Spinal cord (tissue), 10 donors: ENCODE data around the gene MORN1. TPM values are rescaled to one million over a fixed set of nuclear protein-coding genes. Genes with fewer than 3 reads are reported as not detected.

ENCODE experiments used
- DNase-seq, 6 donors: peaks; one replicate each; pipeline versions ENCODE4 v3.0.0 to v3.0.0-alpha.2; 2013 to 2015; ENCODE audit warnings: low spot score in 6 of 6, low read depth in 4 of 6
- H3K27ac ChIP-seq: one replicate; pipeline ENCODE4 v1.5.1; 2013; ENCODE audit warnings: low read depth, low read length, control low read depth
- H3K27me3 ChIP-seq: one replicate; pipeline ENCODE4 v1.6.1; 2013; ENCODE audit warnings: low read length; ENCODE audit not compliant: control insufficient read depth, insufficient read depth
- H3K36me3 ChIP-seq: one replicate; pipeline ENCODE4 v1.6.1; 2013; ENCODE audit warnings: low read length; ENCODE audit not compliant: control insufficient read depth, insufficient read depth
- H3K4me1 ChIP-seq: one replicate; pipeline ENCODE4 v1.6.1; 2013; ENCODE audit warnings: low read length; ENCODE audit not compliant: control insufficient read depth, insufficient read depth
- H3K4me3 ChIP-seq: one replicate; pipeline ENCODE4 v1.5.1; 2013; ENCODE audit warnings: low read depth, low read length, control low read depth
- H3K9me3 ChIP-seq: one replicate; pipeline ENCODE4 v1.6.1; 2013; ENCODE audit warnings: low read length; ENCODE audit not compliant: control insufficient read depth, insufficient read depth
- WGBS: methylation state at CpG from one replicate; pipeline ENCODE4 v1.1.5; 2013; ENCODE audit warnings: missing lambda C conversion rate; ENCODE audit not compliant: insufficient coverage; 5-methylcytosine and 5-hydroxymethylcytosine counted together
- polyA plus RNA-seq, 2 donors: library from polyadenylated mRNA; unstranded; fragments of 120-200 nt; gene quantifications; one replicate each; pipeline ENCODE4 v1.2.1, GENCODE V29; 2013; ENCODE audit not compliant: insufficient read length in 2 of 2
- total RNA-seq, 2 donors: library from RNA; depleted of rRNA in 1 of 2; stranded (reverse); fragments of 120-200 nt in 1 of 2; fragments of >200 nt in 1 of 2; gene quantifications; one replicate each; pipeline versions ENCODE4 v1.2.3 to v1.2.4, GENCODE V29; 2013 to 2014
- donor health status: healthy.

Gene MORN1
- total and polyA plus RNA-seq, 4 donors: 8.4 to 17.5 (median 12.8) TPM

- Histone ChIP-seq H3K4me1 (no peaks in the 10 kb centered on the region), H3K27ac (no peak overlapping the region), H3K4me3 (no peak overlapping the region), H3K36me3 (peaks cover 36% of the 10 kb centered on the region), H3K9me3 (peaks cover 4% of the 10 kb centered on the region), H3K27me3 (no peaks in the 10 kb centered on the region)
- 90% methylated on average over 9 of the region's 11 CpGs for WGBS
- DNase-seq: no peak
Measured at GRCh38 chr1:2360588-2361364, 30.6 kb downstream of the MORN1 start.

GRCh38 chr1:2358651-2359640, 32.4 kb downstream of the MORN1 start:
- H3K27me3 ChIP-seq: no peaks in the 10 kb centered on the region
- no peaks in the 10 kb centered on the region for H3K4me1 ChIP-seq
- peaks cover 2% of the 10 kb centered on the region for H3K9me3 ChIP-seq
- WGBS: 86% methylated on average over 23 of the region's 24 CpGs
- no peak overlapping the region for H3K27ac ChIP-seq
- peaks cover 46% of the 10 kb centered on the region for H3K36me3 ChIP-seq
- no peak overlapping the region for H3K4me3 ChIP-seq
- no peak for DNase-seq

GRCh38 chr1:2358072-2358471, 33.3 kb downstream of the MORN1 start:
- peaks cover 8% of the 10 kb centered on the region for H3K4me1 ChIP-seq
- WGBS: 93% methylated on average over 12 of the region's 13 CpGs

GRCh38 chr1:2356911-2357845, 34.2 kb downstream of the MORN1 start:
- H3K27me3 ChIP-seq: no peaks in the 10 kb centered on the region
- peaks cover 11% of the 10 kb centered on the region for H3K4me1 ChIP-seq
- H3K4me3 ChIP-seq: no peak overlapping the region
- H3K9me3 ChIP-seq: no peaks in the 10 kb centered on the region
- H3K36me3 ChIP-seq: peaks cover 46% of the 10 kb centered on the region
- WGBS: 90% methylated on average over 36 of the region's 37 CpGs
- H3K27ac ChIP-seq: no peak overlapping the region
- DNase-seq: no peak

More at GRCh38 chr1:2358072-2358471, 33.3 kb downstream of the MORN1 start:
- DNase-seq: no peak
- H3K27ac ChIP-seq: no peak overlapping the region
- no peaks in the 10 kb centered on the region for H3K9me3 ChIP-seq
- H3K36me3 ChIP-seq: peaks cover 46% of the 10 kb centered on the region
- no peaks in the 10 kb centered on the region for H3K27me3 ChIP-seq
- H3K4me3 ChIP-seq: no peak overlapping the region

- Histone ChIP-seq H3K4me3 (no peak overlapping the region), H3K36me3 (peaks cover 46% of the 10 kb centered on the region), H3K27me3 (no peaks in the 10 kb centered on the region), H3K27ac (no peak overlapping the region), H3K4me1 (peaks cover 11% of the 10 kb centered on the region), H3K9me3 (no peaks in the 10 kb centered on the region)
- 94% methylated on average over 14 of the region's 15 CpGs for WGBS
- no peak for DNase-seq
Measured at GRCh38 chr1:2356401-2356800, 35.0 kb downstream of the MORN1 start.

- Histone ChIP-seq H3K36me3 (peaks cover 50% of the 10 kb centered on the region), H3K4me3 (no peak overlapping the region), H3K27me3 (no peaks in the 10 kb centered on the region), H3K9me3 (no peaks in the 10 kb centered on the region), H3K4me1 (peaks cover 11% of the 10 kb centered on the region), H3K27ac (no peak overlapping the region)
- 84% methylated on average over 28 of the region's 28 CpGs for WGBS
- no peak for DNase-seq
Measured at GRCh38 chr1:2355373-2356261, 35.7 kb downstream of the MORN1 start.

- Histone ChIP-seq H3K27ac (no peak overlapping the region), H3K4me3 (no peak overlapping the region), H3K4me1 (peaks cover 11% of the 10 kb centered on the region), H3K27me3 (no peaks in the 10 kb centered on the region), H3K36me3 (peaks cover 47% of the 10 kb centered on the region), H3K9me3 (no peaks in the 10 kb centered on the region)
- 71% methylated on average over 38 of the region's 38 CpGs for WGBS
- no peak for DNase-seq
Measured at GRCh38 chr1:2354511-2355372, 36.6 kb downstream of the MORN1 start.
